ENCODE results near the gene SLC25A44.

SLC25A44 gene

DNA sequence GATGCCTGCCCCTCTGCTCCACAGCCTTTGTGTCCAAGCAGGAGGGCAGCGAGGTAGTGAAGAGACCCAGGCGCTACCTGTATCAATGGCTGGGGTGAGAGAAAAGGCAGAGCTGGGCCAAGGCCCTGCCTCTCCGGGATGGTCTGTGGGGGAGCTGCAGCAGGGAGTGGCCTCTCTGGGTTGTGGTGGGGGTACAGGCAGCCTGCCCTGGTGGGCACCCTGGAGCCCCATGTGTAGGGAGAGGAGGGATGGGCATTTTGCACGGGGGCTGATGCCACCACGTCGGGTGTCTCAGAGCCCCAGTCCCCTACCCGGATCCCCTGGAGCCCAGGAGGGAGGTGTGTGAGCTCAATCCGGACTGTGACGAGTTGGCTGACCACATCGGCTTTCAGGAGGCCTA, 48.8 kb downstream of the SLC25A44 start:
- TF ChIP-seq ZNF274 (IDR thresholded peaks at IDR 0.05; ENCODE audit: low read depth, low read length) (no peak), YY1 (IDR thresholded peaks at IDR 0.05; ENCODE audit: insufficient read depth, insufficient read length) (no peak), SUZ12 (IDR thresholded peaks at IDR 0.05; ENCODE audit: extremely low read depth, insufficient read depth, insufficient read length) (no peak)
- no peaks in the 10 kb centered on the region for H3K27me3 ChIP-seq (ENCODE audit: insufficient read depth, insufficient read length)
- no peak overlapping the region for H3K4me3 ChIP-seq (ENCODE audit: insufficient read length, low read depth)
- H3K4me1 ChIP-seq (ENCODE audit: insufficient read depth, insufficient read length): peaks cover 29% of the 10 kb centered on the region
- no peak for DNase-seq (ENCODE audit: low read depth, low spot score)
- no peak overlapping the region for H3K9ac ChIP-seq (ENCODE audit: insufficient read length, low read depth)
- no peaks in the 10 kb centered on the region for H3K9me3 ChIP-seq (ENCODE audit: insufficient read depth, low read length)
- H3K36me3 ChIP-seq (ENCODE audit: insufficient read depth, insufficient read length, low read length): peaks cover 81% of the 10 kb centered on the region

DNA sequence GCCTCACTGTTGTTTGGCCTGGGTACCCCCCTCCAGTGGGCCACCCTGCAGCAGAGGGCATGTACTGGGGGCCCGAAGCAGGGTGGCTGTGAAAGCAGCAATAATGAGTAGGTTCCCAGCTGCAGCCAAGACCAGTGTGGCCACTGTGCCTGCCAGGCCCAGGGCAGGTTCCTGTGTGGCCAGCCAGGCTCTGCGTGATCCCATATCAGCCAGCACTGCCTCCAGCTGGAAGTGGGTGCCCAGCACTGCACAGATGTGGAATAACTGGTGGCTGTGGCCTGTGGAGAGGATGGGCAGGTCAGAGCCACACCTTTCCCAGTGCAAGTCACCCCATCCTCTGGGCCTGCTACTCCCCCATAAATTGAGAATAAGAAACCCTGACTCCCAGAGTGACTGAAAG, 50.2 kb downstream of the SLC25A44 start:
- H3K4me3 ChIP-seq (ENCODE audit: insufficient read length, low read depth): no peak overlapping the region
- peaks cover 37% of the 10 kb centered on the region for H3K4me1 ChIP-seq (ENCODE audit: insufficient read depth, insufficient read length)
- peaks cover 78% of the 10 kb centered on the region for H3K36me3 ChIP-seq (ENCODE audit: insufficient read depth, insufficient read length, low read length)
- no peak for DNase-seq (ENCODE audit: low read depth, low spot score)
- no peak overlapping the region for H3K9ac ChIP-seq (ENCODE audit: insufficient read length, low read depth)
- no peaks in the 10 kb centered on the region for H3K27me3 ChIP-seq (ENCODE audit: insufficient read depth, insufficient read length)
- no peaks in the 10 kb centered on the region for H3K9me3 ChIP-seq (ENCODE audit: insufficient read depth, low read length)
- TF ChIP-seq ZNF274 (IDR thresholded peaks at IDR 0.05; ENCODE audit: low read depth, low read length) (no peak), SUZ12 (IDR thresholded peaks at IDR 0.05; ENCODE audit: extremely low read depth, insufficient read depth, insufficient read length) (no peak), YY1 (IDR thresholded peaks at IDR 0.05; ENCODE audit: insufficient read depth, insufficient read length) (no peak)

DNA sequence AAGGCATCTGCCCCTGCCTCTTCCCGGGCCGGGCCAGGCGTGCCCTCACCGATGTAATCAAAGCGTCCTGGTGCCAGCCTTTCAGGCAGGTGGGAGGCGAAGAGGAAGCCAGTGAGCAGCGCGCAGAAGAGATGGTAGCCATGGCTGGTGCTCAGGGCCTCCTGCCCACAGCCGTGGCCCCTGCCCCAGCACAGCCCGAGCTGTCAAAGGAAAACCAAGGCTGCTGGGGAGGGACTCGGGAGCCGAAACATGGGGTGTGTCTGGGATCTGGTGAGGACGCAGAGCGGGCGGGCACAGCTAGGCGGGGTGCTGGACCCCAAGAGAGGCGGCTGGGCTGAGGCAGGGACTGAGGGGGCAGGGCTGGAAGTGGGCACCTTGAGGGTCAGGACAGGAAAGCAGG, 50.8 kb downstream of the SLC25A44 start:
- Histone ChIP-seq H3K9me3 (ENCODE audit: insufficient read depth, low read length) (no peaks in the 10 kb centered on the region), H3K9ac (ENCODE audit: insufficient read length, low read depth) (no peak overlapping the region), H3K4me3 (ENCODE audit: insufficient read length, low read depth) (no peak overlapping the region), H3K36me3 (ENCODE audit: insufficient read depth, insufficient read length, low read length) (peaks cover 78% of the 10 kb centered on the region), H3K27me3 (ENCODE audit: insufficient read depth, insufficient read length) (no peaks in the 10 kb centered on the region), H3K4me1 (ENCODE audit: insufficient read depth, insufficient read length) (peaks cover 40% of the 10 kb centered on the region)
- TF ChIP-seq YY1 (IDR thresholded peaks at IDR 0.05; ENCODE audit: insufficient read depth, insufficient read length) (no peak), SUZ12 (IDR thresholded peaks at IDR 0.05; ENCODE audit: extremely low read depth, insufficient read depth, insufficient read length) (no peak), ZNF274 (IDR thresholded peaks at IDR 0.05; ENCODE audit: low read depth, low read length) (no peak)
- no peak for DNase-seq (ENCODE audit: low read depth, low spot score)

DNA sequence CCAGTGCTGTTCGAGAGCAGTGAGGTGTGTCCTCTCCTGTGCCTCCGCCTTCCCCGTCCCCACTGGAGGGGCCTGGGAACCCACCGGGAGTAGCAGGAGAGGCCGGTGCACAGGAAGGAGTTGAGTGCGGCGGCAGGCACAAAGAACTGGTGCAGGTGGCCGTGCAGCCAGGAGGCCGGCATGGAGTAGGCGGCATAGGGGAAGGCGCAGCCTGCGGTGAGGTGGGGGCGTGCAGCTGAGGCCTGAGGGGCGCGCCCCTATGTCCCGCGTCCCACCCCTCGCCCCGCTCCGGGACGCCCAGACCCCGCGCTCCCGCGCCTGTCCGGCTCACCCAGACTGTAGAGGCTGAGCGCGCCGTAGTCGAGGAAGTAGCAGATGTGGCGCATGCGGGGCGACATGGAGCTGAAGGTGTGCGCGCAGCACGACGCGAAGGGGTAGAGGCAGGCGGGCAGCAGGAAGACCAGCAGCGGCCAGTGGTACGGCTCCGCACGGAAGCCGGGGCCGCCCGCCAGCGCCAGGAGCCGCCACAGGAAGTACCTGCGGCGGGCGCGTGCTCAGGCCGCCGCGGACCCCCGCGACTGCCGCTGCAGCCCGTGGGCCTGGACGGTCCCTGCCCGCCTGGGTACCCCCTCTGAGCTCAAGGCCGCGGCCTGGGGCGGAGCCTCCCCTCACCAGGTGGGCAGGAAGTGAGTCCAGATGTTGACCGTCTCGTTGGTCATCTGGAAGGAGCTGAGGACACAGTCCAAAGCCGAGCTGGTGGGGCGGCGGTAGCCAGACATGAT, 51.7 kb downstream of the SLC25A44 start:
- TF ChIP-seq ZNF274 (IDR thresholded peaks at IDR 0.05; ENCODE audit: low read depth, low read length): no peak
- TF ChIP-seq SUZ12 (IDR thresholded peaks at IDR 0.05; ENCODE audit: extremely low read depth, insufficient read depth, insufficient read length): no peak
- TF ChIP-seq YY1 (IDR thresholded peaks at IDR 0.05; ENCODE audit: insufficient read depth, insufficient read length): no peak
- peaks cover 45% of the 10 kb centered on the region for H3K4me1 ChIP-seq (ENCODE audit: insufficient read depth, insufficient read length)
- no peak overlapping the region for H3K9ac ChIP-seq (ENCODE audit: insufficient read length, low read depth)
- H3K27me3 ChIP-seq (ENCODE audit: insufficient read depth, insufficient read length): no peaks in the 10 kb centered on the region
- no peak overlapping the region for H3K4me3 ChIP-seq (ENCODE audit: insufficient read length, low read depth)
- no peaks in the 10 kb centered on the region for H3K9me3 ChIP-seq (ENCODE audit: insufficient read depth, low read length)
- peaks cover 83% of the 10 kb centered on the region for H3K36me3 ChIP-seq (ENCODE audit: insufficient read depth, insufficient read length, low read length)
- DNase-seq (ENCODE audit: low read depth, low spot score): no peak

DNA sequence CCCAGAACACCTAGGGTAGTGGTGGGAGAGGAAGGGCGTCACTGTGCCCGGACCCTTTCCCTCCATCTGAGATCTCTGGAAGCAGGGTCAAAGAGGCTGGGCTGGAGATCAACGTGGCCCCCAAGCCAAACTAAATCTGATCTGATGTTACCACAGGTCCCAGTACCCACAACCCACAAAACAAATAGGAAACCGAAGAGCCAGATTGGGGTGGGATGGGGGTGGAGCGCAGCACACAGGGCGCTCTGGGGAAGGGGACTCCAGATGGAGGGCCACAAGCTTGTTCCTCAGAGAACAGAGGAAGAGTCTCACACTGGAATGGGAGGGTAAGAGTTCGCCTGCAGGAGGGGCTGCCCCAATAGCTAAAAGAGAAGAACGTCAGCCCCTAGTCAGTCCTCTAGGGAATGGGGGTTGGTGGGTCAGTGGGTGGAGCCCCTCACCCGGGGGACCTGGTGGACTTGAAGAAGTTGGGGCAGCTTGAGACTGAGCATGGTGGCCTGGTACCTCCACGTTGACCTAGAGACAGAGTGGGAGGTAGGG, 52.4 kb downstream of the SLC25A44 start:
- no peaks in the 10 kb centered on the region for H3K27me3 ChIP-seq (ENCODE audit: insufficient read depth, insufficient read length)
- no peak for DNase-seq (ENCODE audit: low read depth, low spot score)
- TF ChIP-seq SUZ12 (IDR thresholded peaks at IDR 0.05; ENCODE audit: extremely low read depth, insufficient read depth, insufficient read length): no peak
- no peak for TF ChIP-seq YY1 (IDR thresholded peaks at IDR 0.05; ENCODE audit: insufficient read depth, insufficient read length)
- TF ChIP-seq ZNF274 (IDR thresholded peaks at IDR 0.05; ENCODE audit: low read depth, low read length): no peak
- H3K4me1 ChIP-seq (ENCODE audit: insufficient read depth, insufficient read length): peaks cover 44% of the 10 kb centered on the region
- peaks cover 83% of the 10 kb centered on the region for H3K36me3 ChIP-seq (ENCODE audit: insufficient read depth, insufficient read length, low read length)
- H3K4me3 ChIP-seq (ENCODE audit: insufficient read length, low read depth): no peak overlapping the region
- no peaks in the 10 kb centered on the region for H3K9me3 ChIP-seq (ENCODE audit: insufficient read depth, low read length)
- no peak overlapping the region for H3K9ac ChIP-seq (ENCODE audit: insufficient read length, low read depth)

DNA sequence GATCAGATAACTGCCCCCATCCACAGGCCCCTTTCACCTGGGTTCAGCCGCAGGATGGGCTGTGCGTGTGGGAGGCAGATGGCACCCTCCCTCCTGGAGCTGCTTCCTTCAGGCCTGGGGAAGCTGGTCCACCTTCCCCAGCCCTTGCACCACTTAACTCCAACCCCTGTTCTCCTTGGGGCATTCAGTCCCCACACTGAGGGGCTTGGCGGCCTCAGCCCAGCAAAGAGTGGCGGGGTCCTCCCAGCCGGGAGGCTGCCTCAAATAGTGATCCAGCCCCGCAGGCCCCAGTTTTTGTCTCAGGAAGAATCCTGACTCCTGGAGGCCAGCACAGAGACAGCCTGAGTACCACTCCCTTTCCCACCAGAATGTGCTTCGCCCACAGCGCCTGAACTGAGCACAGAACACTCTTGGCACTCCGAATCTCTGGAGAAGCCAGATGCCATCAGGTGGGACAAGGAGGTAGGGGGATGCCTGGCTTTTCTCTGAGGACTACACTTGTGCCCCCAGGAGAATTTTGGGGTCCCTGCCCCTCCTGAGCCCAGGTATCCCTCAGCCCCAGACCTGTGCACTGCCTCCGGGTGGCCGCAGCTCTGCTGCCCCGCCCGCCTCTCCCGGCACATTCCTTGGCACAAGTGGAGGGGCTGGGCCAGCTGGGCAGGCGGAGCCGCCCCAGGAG, 53.0 kb downstream of the SLC25A44 start:
- peaks cover 87% of the 10 kb centered on the region for H3K36me3 ChIP-seq (ENCODE audit: insufficient read depth, insufficient read length, low read length)
- no peaks in the 10 kb centered on the region for H3K9me3 ChIP-seq (ENCODE audit: insufficient read depth, low read length)
- H3K4me1 ChIP-seq (ENCODE audit: insufficient read depth, insufficient read length): peaks cover 46% of the 10 kb centered on the region
- no peaks in the 10 kb centered on the region for H3K27me3 ChIP-seq (ENCODE audit: insufficient read depth, insufficient read length)
- H3K4me3 ChIP-seq (ENCODE audit: insufficient read length, low read depth): no peak overlapping the region
- no peak overlapping the region for H3K9ac ChIP-seq (ENCODE audit: insufficient read length, low read depth)
- no peak for DNase-seq (ENCODE audit: low read depth, low spot score)
- TF ChIP-seq ZNF274 (IDR thresholded peaks at IDR 0.05; ENCODE audit: low read depth, low read length): no peak
- no peak for TF ChIP-seq SUZ12 (IDR thresholded peaks at IDR 0.05; ENCODE audit: extremely low read depth, insufficient read depth, insufficient read length)
- no peak for TF ChIP-seq YY1 (IDR thresholded peaks at IDR 0.05; ENCODE audit: insufficient read depth, insufficient read length)
